ENCODE results near the gene ISOC2.

Gene ISOC2

GRCh38 chr19:55484593-55485438 lies 23.4 kb upstream of the ISOC2 start, which contains the start of gene NAT14:
TSS of gene NAT14 (plus strand) at chr19:55485188. CDS start at chr19:55485709, 521 bp downstream.
- Histone ChIP-seq H3K27ac (replicated peaks) (peak within 1 kb of the TSS; percentile 34), H3K4me3 (replicated peaks; ENCODE audit: insufficient read depth, low read length) (peak within 1 kb of the TSS; percentile 61), H3K27me3 (ENCODE audit: insufficient read depth, poor library complexity, severe bottlenecking) (no peaks in the 10 kb centered on the region)
- no peak for TF ChIP-seq REST (IDR thresholded peaks at IDR 0.05; ENCODE audit: insufficient replicate concordance, low read depth)
- peak; percentile 47; the same call in 1 of the 2 replicates for TF ChIP-seq GABPA (IDR thresholded peaks at IDR 0.05; ENCODE audit: low read depth)
- TF ChIP-seq POLR2AphosphoS5 (IDR thresholded peaks at IDR 0.05; ENCODE audit: low read depth) = peak; percentile 32; the same call in 1 of the 2 replicates
- peak; percentile 19 to 79 for DNase-seq (ENCODE audit: low read depth in 1 of 2, low spot score in 1 of 2)

- TF ChIP-seq GABPA (IDR thresholded peaks at IDR 0.05; ENCODE audit: low read depth) (no peak), CTCF (IDR thresholded peaks at IDR 0.05; ENCODE audit: insufficient read depth, low read length) (no peak), REST (IDR thresholded peaks at IDR 0.05; ENCODE audit: insufficient replicate concordance, low read depth) (peak; percentile 65), POLR2AphosphoS5 (IDR thresholded peaks at IDR 0.05; ENCODE audit: low read depth) (no peak)
- H3K4me3 ChIP-seq (replicated peaks; ENCODE audit: insufficient read depth, low read length) = peak overlapping the region; percentile 61; the same call in 1 of the 2 replicates
- no peak overlapping the region for H3K27ac ChIP-seq (replicated peaks)
- no peak for DNase-seq (ENCODE audit: low read depth in 1 of 2, low spot score in 1 of 2)
- H3K27me3 ChIP-seq (ENCODE audit: insufficient read depth, poor library complexity, severe bottlenecking) = no peaks in the 10 kb centered on the region
These were observed 22.5 kb upstream of the ISOC2 start for GRCh38 chr19:55483706-55484592.

DNA sequence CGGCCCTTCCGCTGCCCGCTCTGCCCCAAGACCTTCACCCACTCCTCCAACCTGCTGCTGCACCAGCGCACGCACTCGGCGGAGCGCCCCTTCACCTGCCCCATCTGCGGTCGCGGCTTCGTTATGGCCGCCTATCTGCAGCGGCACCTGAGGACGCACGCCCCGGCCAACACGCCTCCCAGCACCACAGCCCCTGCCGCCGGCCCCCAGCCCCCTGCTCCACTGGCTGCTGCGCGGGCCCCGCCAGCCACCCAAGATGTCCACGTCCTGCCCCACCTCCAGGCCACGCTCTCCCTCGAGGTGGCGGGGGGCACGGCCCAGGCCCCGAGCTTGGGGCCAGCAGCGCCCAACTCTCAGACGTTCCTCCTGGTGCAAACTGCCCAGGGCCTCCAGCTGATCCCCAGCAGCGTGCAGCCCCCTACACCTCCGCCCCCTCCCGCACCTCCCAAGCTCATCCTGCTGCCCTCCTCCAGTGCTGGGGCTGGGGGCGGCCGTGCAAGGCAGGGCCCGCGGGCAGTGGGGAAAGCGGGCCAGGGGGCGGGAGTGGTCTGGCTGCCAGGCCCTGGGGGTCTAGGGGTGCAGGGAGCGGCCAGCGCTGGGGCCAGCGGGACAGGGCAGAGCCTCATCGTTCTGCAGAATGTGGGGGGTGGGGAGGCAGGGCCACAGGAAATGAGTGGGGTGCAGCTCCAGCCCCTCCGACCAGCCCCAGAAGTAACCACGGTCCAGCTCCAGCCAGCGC lies 21.7 kb upstream of the ISOC2 start:
- DNase-seq (ENCODE audit: low read depth in 1 of 2, low spot score in 1 of 2) = no peak
- TF ChIP-seq SPI1 (IDR thresholded peaks at IDR 0.05; ENCODE audit: borderline replicate concordance, low read depth) (no peak), POLR2AphosphoS5 (IDR thresholded peaks at IDR 0.05; ENCODE audit: low read depth) (no peak), REST (IDR thresholded peaks at IDR 0.05; ENCODE audit: insufficient replicate concordance, low read depth) (no peak), GABPA (IDR thresholded peaks at IDR 0.05; ENCODE audit: low read depth) (no peak), CTCF (IDR thresholded peaks at IDR 0.05; ENCODE audit: insufficient read depth, low read length) (no peak)
- H3K27ac ChIP-seq (replicated peaks) = no peak overlapping the region

More for the DNA sequence above, 21.7 kb upstream of the ISOC2 start:
- H3K27me3 ChIP-seq (ENCODE audit: insufficient read depth, poor library complexity, severe bottlenecking) = no peaks in the 10 kb centered on the region
- H3K4me3 ChIP-seq (replicated peaks; ENCODE audit: insufficient read depth, low read length) = no peak overlapping the region
